HCEC 1CT (cell line): ENCODE data around the gene HGD.
"Not testable (repeated sequence)": the region's sequence is repeated elsewhere in the genome, so short reads cannot be mapped to it uniquely, and the experiment has no call there.

Source experiments
- DNase-seq: peaks from one replicate; pipeline ENCODE4 v3.0.0-alpha.2; 2017

HGD gene

DNA sequence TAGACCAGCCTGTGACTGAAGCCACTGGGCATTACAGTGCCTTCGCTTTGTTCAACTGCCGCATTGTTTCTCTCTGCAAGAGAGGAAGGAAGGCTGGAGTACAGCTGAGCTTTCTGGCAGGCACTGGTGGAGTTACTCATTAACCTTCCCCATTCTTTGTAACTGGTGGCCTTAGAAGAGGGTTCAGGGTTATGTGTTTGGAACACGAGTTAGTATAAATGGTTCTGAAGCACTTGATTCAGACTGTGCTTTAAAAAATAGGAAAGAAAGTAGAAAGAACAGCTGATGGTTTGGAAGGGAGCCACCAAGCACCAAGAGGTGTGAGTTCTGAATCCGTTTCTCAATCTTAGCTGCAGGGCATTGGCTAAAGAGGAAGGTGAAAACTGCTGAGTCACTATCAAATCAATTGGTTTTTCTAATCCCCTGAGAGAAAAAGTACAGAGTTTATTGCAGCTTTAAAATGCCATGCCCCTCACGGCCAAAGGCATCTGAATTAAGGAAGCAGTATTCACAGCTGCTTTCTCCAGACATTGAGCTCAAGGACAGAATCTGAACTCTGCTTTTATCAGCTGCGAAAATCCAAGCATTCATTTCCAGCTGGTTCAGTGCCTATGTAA lies 3.6 kb downstream of the HGD start:
- DNase-seq, result peak; percentile 32

DNA sequence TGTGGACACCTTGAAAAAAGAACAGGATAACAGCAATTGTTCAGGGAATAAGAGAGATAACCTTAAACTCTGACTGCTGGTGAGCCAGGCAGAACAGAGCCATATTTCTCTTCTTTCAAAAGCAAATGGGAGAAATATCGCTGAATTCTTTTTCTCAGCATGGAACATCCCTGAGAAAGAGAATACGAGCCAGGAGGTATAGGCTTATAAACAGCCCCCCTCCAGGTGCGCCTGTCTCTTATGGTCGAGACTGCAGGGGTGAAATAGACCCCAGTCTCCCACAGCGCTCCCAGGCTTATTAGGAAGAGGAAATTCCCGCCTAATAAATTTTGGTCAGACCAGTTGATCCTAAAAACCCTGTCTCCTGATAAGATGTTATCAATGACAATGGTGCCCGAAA lies 4.8 kb downstream of the HGD start:
- not testable (repeated sequence) for DNase-seq

DNA sequence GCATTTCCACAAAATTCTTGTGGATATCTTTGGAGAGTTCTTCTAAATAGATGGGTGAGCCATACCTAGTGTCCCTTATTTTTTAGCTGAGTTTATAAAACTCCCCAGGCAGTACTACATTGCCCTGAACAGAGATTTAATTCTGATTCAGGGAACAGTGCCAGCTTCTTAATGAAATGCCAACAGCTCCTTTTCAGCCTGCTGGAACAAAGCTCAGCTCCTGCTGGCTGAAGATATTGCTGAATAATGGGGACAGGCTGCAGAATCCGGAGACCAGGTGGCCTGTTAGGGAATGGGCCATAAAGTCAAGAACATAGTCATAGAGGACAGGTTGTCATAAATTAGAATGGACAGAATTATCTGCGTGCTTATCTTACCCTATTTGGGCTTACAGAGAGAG lies 8.9 kb downstream of the HGD start:
- DNase-seq, result no peak

DNA sequence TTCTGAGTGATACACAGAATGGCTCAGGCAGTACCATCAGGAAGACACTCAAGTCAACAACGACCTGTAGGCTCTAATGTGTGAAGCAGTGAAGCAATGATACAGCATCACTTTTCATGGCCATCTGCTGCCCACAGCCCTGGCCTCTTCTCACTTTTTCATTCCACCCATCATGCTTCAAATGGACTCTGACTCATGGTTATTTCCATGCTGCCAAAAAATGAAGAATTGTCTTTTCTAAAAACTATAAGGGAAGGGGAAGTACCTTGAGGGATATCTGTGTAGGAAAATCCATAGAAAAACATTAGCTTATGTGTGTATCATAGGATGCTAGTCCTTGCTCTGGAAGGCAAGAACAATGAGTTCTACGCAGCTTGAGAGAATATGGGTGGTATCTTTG lies 11.5 kb downstream of the HGD start:
- no peak for DNase-seq

DNA sequence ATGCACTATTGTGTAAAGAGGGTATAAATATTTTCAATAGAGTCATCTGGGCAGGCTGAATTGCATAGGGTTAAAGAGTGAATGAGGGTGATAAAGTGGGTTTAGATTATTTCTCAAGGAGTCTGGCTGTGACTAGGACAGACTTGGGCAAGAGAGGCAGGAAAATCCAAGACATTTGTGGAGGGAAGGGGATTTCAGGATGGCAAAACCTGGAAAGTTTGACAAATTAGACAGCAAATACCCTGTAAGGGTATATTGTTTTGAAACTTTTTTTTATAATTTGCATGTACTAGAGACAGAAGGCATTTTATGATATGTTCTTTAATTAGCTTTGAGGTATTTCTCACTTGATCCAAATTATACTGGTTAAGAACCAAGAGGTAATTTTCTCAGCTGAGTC lies 17.1 kb downstream of the HGD start:
- DNase-seq, result no peak

- DNase-seq, result no peak
Measured at GRCh38 chr3:120661945-120662344, 20.1 kb downstream of the HGD start.

- no peak for DNase-seq
Measured at GRCh38 chr3:120661106-120661905, 20.7 kb downstream of the HGD start.

DNA sequence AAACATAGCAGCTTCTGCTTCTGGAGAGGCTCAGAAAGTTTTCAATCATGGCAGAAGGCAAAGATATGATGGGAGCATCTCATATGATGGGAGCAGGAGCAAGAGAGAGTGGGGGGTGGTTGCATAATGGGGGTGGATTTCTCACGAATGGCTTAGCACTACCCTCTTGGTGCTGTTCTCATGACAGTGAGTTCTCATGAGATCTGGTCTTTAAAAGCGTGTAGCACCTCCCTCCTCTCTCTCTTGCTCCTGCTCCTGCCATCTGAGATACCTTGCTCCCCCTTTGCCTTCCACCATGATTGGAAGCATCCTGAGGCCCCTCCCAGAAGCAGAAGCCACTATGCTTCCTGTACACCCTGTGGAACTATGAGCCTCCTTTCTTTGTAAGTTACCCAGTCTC lies 22.2 kb downstream of the HGD start:
- DNase-seq, result no peak

- no peak for DNase-seq
Measured at GRCh38 chr3:120659285-120659684, 22.8 kb downstream of the HGD start.

DNA sequence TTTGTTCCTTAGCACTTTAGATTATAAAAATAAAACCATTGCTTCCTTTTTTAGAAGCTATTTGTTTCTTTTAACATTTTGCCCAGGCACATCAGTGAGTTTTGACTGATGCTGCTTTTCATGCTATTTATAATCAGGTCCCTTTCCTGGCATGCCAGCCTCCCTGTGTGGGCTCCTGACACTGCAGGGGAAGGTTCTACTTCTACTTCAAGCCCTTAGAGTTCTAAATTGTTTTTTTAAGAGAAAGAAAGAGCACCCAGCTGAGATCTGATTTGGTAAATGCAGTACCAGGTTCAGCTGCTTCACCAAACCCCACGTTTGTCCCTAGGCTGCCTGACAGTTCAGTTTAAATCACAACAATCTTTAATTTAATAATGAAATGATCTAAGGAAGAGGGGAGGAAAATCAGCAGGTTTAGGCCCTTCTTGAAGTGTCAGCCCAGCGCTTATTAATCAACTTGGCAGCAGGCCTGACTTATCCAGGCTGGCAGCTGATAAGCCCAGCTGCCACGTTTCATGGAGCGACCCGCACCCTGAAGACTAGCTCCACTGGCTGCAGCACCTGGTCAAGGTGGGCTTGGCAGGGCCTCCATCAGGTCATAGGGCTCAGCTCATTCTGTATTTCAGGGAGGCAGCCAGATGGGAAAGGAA lies 29.0 kb downstream of the HGD start:
- no peak for DNase-seq

- DNase-seq, result no peak
Measured at GRCh38 chr3:120652281-120652680, 29.8 kb downstream of the HGD start.

DNA sequence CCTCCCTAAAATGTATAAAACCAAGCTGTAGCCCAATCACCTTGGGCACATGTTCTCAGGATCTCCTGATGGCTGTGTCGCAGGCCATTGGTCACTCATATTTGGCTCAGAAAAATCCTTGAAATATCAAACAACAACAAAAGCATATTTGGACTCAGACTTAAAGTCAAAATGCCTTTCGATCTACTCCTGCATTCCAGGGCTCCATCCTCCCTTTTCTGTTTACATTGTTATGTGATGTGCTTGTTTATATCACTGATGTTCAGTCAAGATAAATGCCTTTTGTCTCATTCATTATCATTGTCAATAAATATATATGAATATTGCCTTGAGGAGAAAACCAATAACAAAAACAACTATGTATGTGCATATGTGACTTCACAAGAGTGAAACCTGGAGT lies 31.7 kb downstream of the HGD start:
- DNase-seq, result no peak

GRCh38 chr3:120649830-120650233 lies 32.2 kb downstream of the HGD start:
- DNase-seq, result no peak

DNA sequence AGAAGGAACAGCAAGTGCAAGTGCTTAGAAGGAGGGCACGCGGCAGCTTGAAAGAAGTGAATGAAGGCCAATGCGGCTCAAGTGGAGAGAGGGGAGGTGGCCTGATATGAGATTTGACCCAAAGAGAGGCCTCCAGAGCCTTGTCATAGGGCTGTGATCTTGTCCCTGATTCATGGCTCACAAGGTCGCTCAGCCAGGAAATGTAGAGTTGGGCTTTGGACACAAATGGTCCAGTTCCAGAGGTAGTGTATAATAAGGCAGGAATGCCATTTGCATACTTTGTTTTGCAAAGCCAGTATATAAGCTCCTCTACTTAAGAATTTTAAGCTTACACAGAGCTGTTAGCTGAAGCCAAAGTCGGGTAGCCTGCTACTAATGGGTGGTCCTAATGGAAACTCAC lies 33.7 kb downstream of the HGD start:
- no peak for DNase-seq

GRCh38 chr3:120646771-120647432 lies 35.1 kb downstream of the HGD start:
- DNase-seq, result no peak

- DNase-seq, result no peak
Measured at GRCh38 chr3:120645083-120645845, 36.8 kb downstream of the HGD start.

- peak; percentile 33 for DNase-seq
Measured at GRCh38 chr3:120642368-120642948, 39.6 kb downstream of the HGD start.

DNA sequence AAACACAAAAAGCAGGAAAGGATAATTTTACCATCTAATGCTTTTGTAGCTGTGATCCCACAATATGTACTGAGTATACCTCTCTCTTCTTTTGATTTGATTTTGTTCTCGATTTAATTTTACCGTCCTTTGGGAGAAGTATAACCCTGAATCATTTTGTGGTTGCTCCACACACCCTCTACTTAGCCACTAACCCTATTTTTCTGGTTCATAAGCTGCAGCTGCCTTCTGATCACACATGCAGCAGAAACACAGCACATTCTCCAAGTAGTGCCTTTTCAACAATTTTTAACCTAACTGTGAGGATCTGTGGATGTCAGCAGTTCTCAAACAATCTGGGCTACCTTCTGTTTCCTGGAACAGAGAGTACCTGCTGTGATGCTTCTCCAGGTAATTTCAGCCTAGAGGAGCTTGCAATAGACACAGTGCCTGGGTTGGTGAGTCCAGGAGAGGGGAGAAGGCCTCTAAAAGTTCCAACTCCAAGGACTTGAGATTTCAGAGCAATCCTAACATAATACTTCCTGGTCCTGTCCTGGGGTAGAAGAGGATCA lies 40.3 kb downstream of the HGD start:
- no peak for DNase-seq

DNA sequence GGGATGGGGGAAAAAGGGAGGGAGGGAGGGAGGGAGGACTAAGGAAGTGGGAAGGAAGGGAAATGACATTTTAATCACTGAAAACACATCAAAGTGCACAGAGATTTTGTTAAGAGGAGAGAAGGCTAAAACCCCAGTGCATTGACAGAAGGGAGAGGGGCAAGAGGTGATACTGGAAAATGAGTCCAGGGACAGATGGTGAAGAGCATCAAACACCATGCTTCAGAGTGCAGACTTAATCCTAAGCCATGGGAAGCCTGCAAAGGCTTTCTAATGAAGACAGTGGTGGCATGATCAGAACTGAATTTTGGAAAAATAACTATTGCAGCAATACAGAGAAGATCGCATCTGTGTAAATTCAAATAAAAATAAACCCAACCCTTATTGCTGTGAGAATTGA lies 41.8 kb downstream of the HGD start:
- DNase-seq, result no peak

GRCh38 chr3:120638820-120639219 lies 43.2 kb downstream of the HGD start:
- not testable (repeated sequence) for DNase-seq

DNA sequence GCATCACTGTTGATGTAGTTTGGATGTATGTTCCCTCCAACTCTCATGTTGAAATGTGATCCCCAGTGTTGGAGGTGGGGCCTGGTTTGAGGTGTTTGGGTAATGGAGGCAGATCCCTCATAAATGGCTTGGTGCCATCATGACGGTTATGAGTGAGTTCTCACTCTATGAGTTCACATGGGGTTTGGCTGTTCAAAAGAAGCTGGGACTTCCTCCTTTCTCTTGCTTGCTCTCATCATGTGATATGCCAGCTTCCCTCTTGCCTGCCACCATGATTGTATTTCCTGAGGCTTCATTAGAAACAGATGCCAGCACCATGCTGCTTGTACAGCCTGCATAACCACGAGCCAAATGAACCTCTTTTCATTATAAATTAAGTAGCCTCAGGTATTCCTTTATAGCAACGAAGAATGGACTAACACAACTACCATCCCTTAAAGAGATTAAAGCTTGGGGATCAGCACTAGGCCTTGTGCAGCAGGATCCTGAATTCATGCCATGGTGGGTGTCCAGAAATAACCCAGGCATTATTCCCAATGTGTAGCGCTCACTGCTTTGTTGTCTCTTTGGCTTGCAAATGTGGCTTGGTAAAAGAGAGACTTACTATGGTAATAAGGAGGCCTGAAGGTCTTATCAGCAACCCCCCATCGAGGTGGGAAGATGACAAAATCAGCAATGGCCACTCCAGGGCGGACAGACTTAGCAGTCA lies 44.0 kb downstream of the HGD start:
- no peak for DNase-seq
